ENCODE data around the gene DACH2. TPM values are rescaled to one million over a fixed set of nuclear protein-coding genes. Genes with fewer than 3 reads are reported as not detected.

DACH2 gene
- polyA plus RNA-seq, 1 of the 3 experiments (the other 2 are of a cell fraction) = not detected

DNA sequence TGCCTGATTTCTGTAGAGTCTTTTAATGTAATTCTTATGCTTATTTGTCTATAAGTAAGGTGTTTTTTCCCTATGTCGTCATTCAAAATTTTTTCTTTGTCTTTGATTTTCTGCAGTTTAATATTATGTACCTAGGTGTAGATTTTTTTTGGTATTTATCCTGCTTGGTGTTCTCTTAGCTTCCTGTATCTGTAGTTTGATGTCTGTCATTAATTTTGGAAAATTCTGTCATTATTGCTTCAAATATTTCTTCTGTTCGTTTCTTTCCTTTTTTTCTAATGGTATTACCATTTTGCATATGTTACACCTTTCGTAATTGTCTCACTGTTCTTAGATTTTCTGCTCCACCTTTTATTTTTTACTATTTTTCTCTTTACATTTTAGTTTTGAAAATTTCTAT is 696.9 kb downstream of the DACH2 start:
- no peak overlapping the region for H3K4me3 ChIP-seq (ENCODE audit: low read depth in 2 of 2, low read length in 1 of 2)
- no peak overlapping the region for H3K9ac ChIP-seq
- no peaks in the 10 kb centered on the region for H3K9me3 ChIP-seq
- no peaks in the 10 kb centered on the region for H4K20me1 ChIP-seq (ENCODE audit: insufficient read depth)
- ChIA-PET CTCF (no interaction called here), POLR2A (no interaction called here)
- WGBS (ENCODE audit: low lambda C conversion rate) = under 1% methylated on average over 3 of the region's 3 CpGs
- no peak for DNase-seq
- no peaks in the 10 kb centered on the region for H3F3A ChIP-seq (replicated peaks; ENCODE audit: insufficient read depth)
- TF ChIP-seq JUND (IDR thresholded peaks at IDR 0.05) (no peak), MXI1 (IDR thresholded peaks at IDR 0.05; ENCODE audit: low read depth, low read length) (no peak), SMC3 (IDR thresholded peaks at IDR 0.05; ENCODE audit: low read depth, low read length) (no peak), GATA2 (CRISPR knock-in tag; IDR thresholded peaks at IDR 0.05) (no peak)
- H3K79me2 ChIP-seq (ENCODE audit: insufficient read depth) = no peaks in the 10 kb centered on the region
- no peak overlapping the region for H2AFZ ChIP-seq (ENCODE audit: low read depth)
- no peak overlapping the region for H3K4me2 ChIP-seq
- no peak overlapping the region for H3K27ac ChIP-seq (ENCODE audit: low read depth in 2 of 2, low read length in 1 of 2)
- no peaks in the 10 kb centered on the region; the same call in 1 of the 2 replicates for H3K9me2 ChIP-seq
- no peaks in the 10 kb centered on the region for H3K27me3 ChIP-seq (ENCODE audit: insufficient read depth)
- H3K36me3 ChIP-seq (replicated peaks in 1 of 2; ENCODE audit: control insufficient read depth in 1 of 2, insufficient read depth in 2 of 2, low read length in 1 of 2) = no peaks in the 10 kb centered on the region
- H3K4me1 ChIP-seq (ENCODE audit: control insufficient read depth in 1 of 2, insufficient read depth in 2 of 2, low read depth in 1 of 2, low read length in 1 of 2) = no peaks in the 10 kb centered on the region

Small RNAs within 50 kb of the gene (small RNA-seq; reads per million reads assigned to genes)
- 0 to 0.19 (median 0) reads per million in 7 experiments for gene FCF1P9
- 0 reads per million in 7 experiments for gene RF00026

Other genes starting within 250 kb of the DACH2 start
- 12.8 and 19.9 TPM in 2 replicates for gene CHM, start 100.9 kb upstream of the DACH2 start, polyA plus RNA-seq (2012; rRNA removed)